Measurements from ENCODE around the gene GUCY1A2. TPM values are rescaled to one million over a fixed set of nuclear protein-coding genes. Genes with fewer than 3 reads are reported as not detected.
"Not testable (repeated sequence)": the region's sequence is repeated elsewhere in the genome, so short reads cannot be mapped to it uniquely, and the experiment has no call there.

GUCY1A2 gene
- total RNA-seq, 1 donor from 2014 or later: 11.0 TPM

- intact Hi-C loops (cut with DNase I): no loop called here
- DNase-seq (ENCODE audit: low spot score): no peak
Measured at GRCh38 chr11:106785913-106786650, 232.2 kb downstream of the GUCY1A2 start.

DNA sequence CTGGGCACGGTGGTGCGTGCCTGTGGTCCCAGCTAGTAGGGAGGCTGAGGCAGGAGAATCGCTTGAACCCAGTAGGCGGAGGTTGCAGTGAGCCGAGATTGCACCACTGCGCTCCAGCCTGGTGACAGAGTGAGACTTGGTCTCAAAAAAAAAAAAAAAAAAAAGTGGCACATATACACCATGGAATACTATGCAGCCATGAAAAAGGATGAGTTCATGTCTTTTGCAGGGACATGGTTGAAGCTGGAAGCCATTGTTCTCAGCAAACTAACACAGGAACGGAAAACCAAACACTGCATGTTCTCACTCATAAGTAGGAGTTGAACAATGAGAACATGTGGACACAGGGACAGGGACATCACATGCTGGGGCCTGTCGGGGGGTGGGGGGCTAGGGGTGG lies 241.0 kb downstream of the GUCY1A2 start:
- DNase-seq (ENCODE audit: low spot score); intact Hi-C loops (cut with DNase I): not testable (repeated sequence)

GRCh38 chr11:106770489-106771085 lies 247.7 kb downstream of the GUCY1A2 start:
- DNase-seq (ENCODE audit: low spot score): no peak
- intact Hi-C loops (cut with DNase I): no loop called here

- DNase-seq (ENCODE audit: low spot score): no peak
- intact Hi-C loops (cut with DNase I): no loop called here
Measured at GRCh38 chr11:106765469-106766258, 252.6 kb downstream of the GUCY1A2 start.

DNA sequence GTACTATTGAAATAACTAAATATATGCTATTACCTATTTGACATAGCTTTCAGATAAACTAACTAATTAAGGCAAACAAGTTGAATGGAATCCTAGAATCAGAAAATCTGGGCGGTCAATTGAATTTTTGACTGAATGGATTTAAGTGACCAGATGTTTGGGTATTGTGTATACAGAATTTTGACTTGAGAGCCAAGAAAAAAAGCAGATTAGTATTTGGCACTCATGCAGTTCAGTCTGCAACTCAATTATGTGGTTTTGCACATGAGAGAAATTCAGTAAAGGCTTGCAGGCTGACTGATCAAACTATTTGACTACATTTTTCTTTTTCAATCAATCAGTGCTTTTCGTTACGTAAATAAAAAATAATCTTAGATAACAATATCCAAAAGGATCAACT lies 254.8 kb downstream of the GUCY1A2 start:
- DNase-seq (ENCODE audit: low spot score): no peak
- intact Hi-C loops (cut with DNase I): no loop called here

GRCh38 chr11:106761745-106762144 lies 256.5 kb downstream of the GUCY1A2 start:
- intact Hi-C loops (cut with DNase I): no loop called here
- no peak for DNase-seq (ENCODE audit: low spot score)

DNA sequence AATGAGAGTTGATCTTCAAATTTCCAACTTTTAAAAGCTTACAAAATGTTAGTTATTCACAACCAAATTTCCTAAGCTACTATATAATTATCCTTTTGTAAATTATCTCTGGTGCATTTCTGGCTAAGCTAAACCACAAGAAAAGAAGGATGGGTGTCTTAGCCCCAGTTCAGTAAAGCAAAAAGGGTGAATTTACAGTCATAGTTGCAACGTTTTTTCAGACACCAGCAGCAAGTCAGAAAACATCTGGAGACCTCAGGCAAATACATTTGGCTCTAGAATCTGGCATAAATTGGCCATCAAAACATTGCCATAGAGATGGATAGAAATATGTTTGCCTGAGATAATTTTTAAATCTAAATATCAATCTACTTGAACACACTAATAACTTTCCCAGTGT lies 257.0 kb downstream of the GUCY1A2 start:
- intact Hi-C loops (cut with DNase I): no loop called here
- DNase-seq (ENCODE audit: low spot score): no peak

DNA sequence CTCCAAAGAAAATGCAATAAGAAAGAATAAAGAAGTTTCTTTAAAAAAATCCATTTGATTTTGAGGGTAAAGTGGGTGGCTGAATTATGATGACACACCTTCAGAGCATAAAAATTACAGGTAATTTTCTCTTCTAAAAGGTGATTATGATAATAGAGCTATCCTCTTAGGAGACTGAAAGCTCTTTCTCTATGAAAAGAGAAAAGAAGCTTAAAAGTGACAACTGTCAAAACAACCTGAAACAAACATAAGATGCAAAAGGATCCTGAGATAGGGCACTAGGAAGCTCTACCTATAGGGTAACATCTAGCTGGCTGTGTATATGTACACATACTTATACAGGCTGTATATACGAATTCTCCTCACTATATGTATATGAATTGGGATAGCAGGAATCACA lies 270.2 kb downstream of the GUCY1A2 start:
- DNase-seq (ENCODE audit: low spot score): no peak
- intact Hi-C loops (cut with DNase I): no loop called here

DNA sequence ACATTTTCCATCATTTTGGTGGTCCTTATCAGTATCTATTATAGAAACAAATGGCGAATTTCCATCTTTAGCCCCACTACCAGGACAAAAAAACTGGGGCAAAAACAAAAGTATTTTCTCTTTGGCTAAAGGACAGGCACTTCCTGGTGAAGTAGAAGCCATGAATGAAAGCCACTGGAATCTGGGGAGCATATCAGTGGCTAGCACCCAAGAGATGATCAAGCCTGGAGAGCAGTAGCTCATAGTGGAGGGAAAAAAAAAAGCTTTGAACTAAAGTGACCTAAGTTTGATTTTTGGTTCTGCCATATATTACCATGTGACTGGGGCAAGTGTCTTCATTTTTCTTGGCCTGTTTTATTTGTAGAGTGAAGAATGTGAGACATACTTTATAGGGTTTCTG lies 272.3 kb downstream of the GUCY1A2 start:
- intact Hi-C loops (cut with DNase I): no loop called here
- no peak for DNase-seq (ENCODE audit: low spot score)

DNA sequence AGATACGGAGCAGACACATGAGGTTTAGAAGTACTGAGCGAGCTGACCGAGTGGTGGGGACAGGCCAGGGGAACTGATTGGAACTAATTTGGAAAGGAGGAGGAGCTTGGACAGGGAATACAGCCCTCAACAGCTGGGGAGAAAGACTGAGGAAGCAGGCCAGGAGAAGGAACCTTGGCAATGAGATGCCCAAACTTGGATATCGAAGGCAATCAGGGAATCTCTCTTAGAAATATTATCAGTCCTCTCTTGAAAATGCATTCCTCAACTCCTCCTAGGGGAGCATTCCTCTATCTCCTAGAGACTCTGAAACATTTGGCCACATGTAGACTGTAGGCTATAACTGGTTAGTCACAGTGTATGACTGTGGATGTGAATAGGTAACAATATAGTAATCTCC lies 284.6 kb downstream of the GUCY1A2 start:
- DNase-seq (ENCODE audit: low spot score): no peak
- intact Hi-C loops (cut with DNase I): no loop called here

GRCh38 chr11:106728859-106729258 lies 289.4 kb downstream of the GUCY1A2 start:
- intact Hi-C loops (cut with DNase I): no loop called here
- DNase-seq (ENCODE audit: low spot score): no peak

- intact Hi-C loops (cut with DNase I): no loop called here
- DNase-seq (ENCODE audit: low spot score): no peak
Measured at GRCh38 chr11:106728379-106728778, 289.9 kb downstream of the GUCY1A2 start.

DNA sequence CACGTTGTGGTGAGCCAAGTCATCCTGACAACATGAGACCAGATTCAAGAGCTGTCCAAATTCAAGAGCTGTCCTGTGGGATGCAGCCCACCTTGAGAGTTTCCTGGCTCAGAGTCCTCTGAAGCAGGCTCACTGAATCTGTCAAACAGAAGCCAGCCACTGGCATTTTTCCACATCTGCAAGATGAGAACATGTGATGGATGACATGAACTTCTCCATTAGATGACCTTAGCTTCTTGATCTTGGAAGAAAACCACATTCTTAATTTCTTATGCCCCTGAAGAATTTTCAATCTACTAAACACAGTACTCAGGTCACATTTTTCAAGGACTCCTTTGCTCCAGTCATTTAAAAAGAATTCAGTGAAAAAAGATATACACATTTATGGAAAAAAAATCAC lies 291.0 kb downstream of the GUCY1A2 start:
- intact Hi-C loops (cut with DNase I): no loop called here
- no peak for DNase-seq (ENCODE audit: low spot score)

DNA sequence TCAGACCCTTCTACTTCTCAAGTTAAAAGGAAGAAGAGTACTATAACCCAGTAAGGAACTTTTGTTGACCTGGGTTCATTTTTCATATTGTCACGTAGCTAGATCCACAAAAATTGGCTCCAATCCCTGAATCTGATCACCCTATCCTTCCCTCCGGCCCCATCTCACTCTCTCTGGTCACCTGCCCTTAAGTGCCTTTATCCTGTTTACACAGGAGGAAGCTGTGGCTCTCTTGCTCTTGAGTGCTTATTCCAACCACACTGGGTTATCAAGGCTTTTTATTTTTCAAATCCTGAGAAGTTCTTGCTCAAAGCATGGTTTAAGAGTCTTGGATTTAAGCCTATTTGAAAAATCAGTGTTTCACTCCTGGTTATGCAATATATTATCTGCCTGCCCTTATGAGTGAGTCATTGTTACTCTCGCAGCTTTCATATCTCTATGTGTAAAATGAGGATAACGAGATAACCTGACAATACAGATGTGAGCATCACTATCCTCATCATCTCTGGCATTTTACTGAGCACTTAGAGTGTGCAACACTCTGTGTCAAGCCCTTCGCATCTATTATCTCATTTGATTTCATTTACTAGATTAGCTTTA lies 293.9 kb downstream of the GUCY1A2 start:
- no peak for DNase-seq (ENCODE audit: low spot score)
- intact Hi-C loops (cut with DNase I): loop anchor here (5.0 kb wide), 2 partner anchors 293 to 313 kb away; partner anchors contain the start of gene GUCY1A2

- intact Hi-C loops (cut with DNase I): loop anchor here (5.0 kb wide), 2 partner anchors 294 to 314 kb away; partner anchors contain the start of gene GUCY1A2
- DNase-seq (ENCODE audit: low spot score): no peak
Measured at GRCh38 chr11:106723071-106723470, 295.2 kb downstream of the GUCY1A2 start.

DNA sequence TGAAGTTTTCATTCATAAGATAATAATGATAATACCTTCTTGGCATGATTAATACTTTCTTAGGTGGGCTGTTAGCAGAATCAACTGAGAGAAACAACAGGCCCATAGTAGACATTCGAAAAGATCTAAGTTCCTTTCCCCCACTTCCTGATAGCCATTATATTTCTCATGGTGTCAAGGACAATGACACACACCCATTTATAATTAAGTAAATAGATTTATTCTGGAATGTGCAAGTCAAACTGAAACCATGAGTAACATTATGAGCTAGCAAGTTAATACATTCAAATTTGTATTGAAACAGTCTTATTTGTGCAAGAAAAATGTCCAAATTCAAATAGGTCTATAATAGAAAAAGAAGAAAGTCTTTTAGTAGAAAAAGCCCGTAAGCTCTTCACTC lies 301.1 kb downstream of the GUCY1A2 start:
- DNase-seq (ENCODE audit: low spot score): no peak
- intact Hi-C loops (cut with DNase I): no loop called here

DNA sequence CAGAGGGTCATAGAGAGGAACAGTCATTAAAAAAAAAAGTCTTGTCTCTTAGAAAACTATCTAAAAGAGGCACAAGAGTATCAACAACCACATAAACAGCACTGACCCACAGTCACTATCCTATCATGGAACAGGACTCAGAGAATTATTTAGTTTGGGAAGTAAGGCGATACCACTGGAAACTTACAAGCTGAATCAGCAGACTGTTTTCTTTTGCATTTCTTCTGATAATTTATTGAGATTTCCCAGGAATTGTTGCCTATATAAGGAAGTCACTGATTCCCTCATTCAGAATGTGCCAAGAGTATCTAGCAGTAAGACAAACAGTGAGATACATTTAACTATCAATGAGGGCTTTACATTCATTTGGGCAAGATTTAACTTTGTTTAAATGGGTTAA lies 304.1 kb downstream of the GUCY1A2 start:
- intact Hi-C loops (cut with DNase I): no loop called here

DNA sequence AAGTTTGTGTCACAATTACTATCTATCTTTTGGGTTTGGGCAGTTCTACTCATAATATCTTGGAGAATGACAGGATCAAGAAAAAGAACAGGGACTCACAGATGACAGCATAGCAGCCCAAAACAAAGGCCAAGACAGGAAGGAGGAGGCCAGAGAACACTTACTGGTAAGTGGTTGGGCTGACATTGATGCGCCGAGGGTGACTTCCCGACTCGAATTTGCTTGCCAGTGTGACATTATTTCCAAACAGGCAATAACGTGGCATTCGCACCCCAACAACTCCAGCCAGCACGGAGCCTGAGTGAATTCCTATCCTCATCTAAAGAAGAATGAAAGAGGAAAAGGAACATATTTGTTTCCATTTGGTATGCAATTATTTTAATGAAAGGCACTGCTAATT lies 309.9 kb downstream of the GUCY1A2 start:
- no peak for DNase-seq (ENCODE audit: low spot score)
- intact Hi-C loops (cut with DNase I): no loop called here

More for the DNA sequence above, 304.1 kb downstream of the GUCY1A2 start:
- no peak for DNase-seq (ENCODE audit: low spot score)

- intact Hi-C loops (cut with DNase I): no loop called here
- no peak for DNase-seq (ENCODE audit: low spot score)
Measured at GRCh38 chr11:106706355-106706754, 311.9 kb downstream of the GUCY1A2 start.

GRCh38 chr11:106702805-106703204 lies 315.5 kb downstream of the GUCY1A2 start:
- intact Hi-C loops (cut with DNase I): no loop called here
- no peak for DNase-seq (ENCODE audit: low spot score)
